Uterus (tissue), 4 donors: ENCODE data around the gene GATB. TPM values are rescaled to one million over a fixed set of nuclear protein-coding genes. Genes with fewer than 3 reads are reported as not detected.

Experiments used
- DNase-seq, 2 donors: peaks; one replicate each; pipeline ENCODE4 v3.0.0-alpha.2; 2019 to 2020
- H3K27ac ChIP-seq, 2 donors: fragments of 200-600 bp; sonication (generic); 1 replicate in 1 of 2; 2 replicates in 1 of 2; pipeline ENCODE4 v1.5.1; 2016 to 2018
- H3K27me3 ChIP-seq, 2 donors: fragments of 200-600 bp; sonication (generic); one replicate each; pipeline ENCODE4 v1.5.1; 2018 to 2019; ENCODE audit warnings: control low read depth in 1 of 2
- H3K36me3 ChIP-seq, 2 donors: fragments of 200-600 bp; sonication (generic); one replicate each; pipeline ENCODE4 v1.5.1; 2019; ENCODE audit warnings: control low read depth in 1 of 2
- H3K4me1 ChIP-seq, 2 donors: fragments of 200-600 bp; sonication (generic); one replicate each; pipeline ENCODE4 v1.5.1; 2018 to 2019; ENCODE audit warnings: control low read depth in 1 of 2
- H3K4me3 ChIP-seq, 2 donors: fragments of 200-600 bp; sonication (generic); 1 replicate in 1 of 2; 2 replicates in 1 of 2; pipeline ENCODE4 v1.5.1; 2018 to 2019; ENCODE audit warnings: mild to moderate bottlenecking in 1 of 2
- H3K9me3 ChIP-seq, 2 donors: fragments of 200-600 bp; sonication (generic); one replicate each; pipeline ENCODE4 v1.5.1; 2019; ENCODE audit warnings: control low read depth in 1 of 2
- POLR2A ChIP-seq, 2 donors: fragments of 450-650 bp; IDR thresholded peaks; one replicate each; pipeline ENCODE4 v1.6.1; 2016; ENCODE audit warnings: antibody characterized with exemption in 2 of 2, mild to moderate bottlenecking in 1 of 2, moderate library complexity in 1 of 2
- intact Hi-C: fragments of 100-400 bp; cut with DNase I; formaldehyde crosslinking; loops from one replicate; pipeline ENCODE4 v1.15.1; 2023; ENCODE audit warnings: low total_unique reads
- total RNA-seq, 4 donors: library from RNA; depleted of rRNA in 3 of 4; stranded (reverse); fragments of >200 nt in 3 of 4; gene quantifications; one replicate each; pipeline versions ENCODE4 v1.1.0 to v1.2.4, GENCODE V29; 2014 to 2023
- TF ChIP-seq, protein P1 (sequence below), 4 experiments: fragments of 200-600 bp in 2 of 4; fragments of 450-650 bp in 2 of 4; sonication (generic) in 2 of 4; IDR thresholded peaks; one replicate each; pipeline ENCODE4 v1.5.1; 2016 to 2019; ENCODE audit warnings: antibody characterized with exemption in 4 of 4, mild to moderate bottlenecking in 2 of 4, moderate library complexity in 1 of 4
- donor health status: DM: yes; HTN: yes; CAD: no.

Gene GATB
- total RNA-seq, 4 donors from 2014 or later = 2.8 to 31.5 (median 12.4) TPM

DNA sequence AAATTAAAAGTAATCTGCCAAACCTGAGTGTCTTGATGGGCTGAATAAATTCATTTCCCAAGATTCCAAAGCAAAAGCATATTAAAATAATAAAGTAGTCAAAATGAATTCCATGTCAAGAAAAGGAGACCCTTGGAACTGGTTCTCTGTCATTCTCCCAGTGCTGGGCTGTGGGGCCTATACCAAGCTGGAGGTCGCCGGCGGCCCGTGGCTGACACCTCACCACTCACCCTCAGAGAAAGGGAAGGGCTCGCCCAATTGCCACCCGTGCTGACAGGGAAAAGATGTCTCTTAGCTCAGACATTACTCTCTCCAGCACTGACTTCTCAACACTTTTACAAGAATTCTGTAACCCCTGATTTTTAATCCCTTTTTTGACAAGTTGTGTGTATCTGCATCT is 51.7 kb downstream of the GATB start:
- no peaks in the 10 kb centered on the region for H3K27me3 ChIP-seq
- no peaks in the 10 kb centered on the region for H3K4me1 ChIP-seq
- H3K4me3 ChIP-seq = no peak overlapping the region
- no peak overlapping the region for H3K27ac ChIP-seq
- no peaks in the 10 kb centered on the region for H3K36me3 ChIP-seq
- TF ChIP-seq POLR2A (IDR thresholded peaks at IDR 0.05) = no peak
- TF ChIP-seq, protein P1, sequence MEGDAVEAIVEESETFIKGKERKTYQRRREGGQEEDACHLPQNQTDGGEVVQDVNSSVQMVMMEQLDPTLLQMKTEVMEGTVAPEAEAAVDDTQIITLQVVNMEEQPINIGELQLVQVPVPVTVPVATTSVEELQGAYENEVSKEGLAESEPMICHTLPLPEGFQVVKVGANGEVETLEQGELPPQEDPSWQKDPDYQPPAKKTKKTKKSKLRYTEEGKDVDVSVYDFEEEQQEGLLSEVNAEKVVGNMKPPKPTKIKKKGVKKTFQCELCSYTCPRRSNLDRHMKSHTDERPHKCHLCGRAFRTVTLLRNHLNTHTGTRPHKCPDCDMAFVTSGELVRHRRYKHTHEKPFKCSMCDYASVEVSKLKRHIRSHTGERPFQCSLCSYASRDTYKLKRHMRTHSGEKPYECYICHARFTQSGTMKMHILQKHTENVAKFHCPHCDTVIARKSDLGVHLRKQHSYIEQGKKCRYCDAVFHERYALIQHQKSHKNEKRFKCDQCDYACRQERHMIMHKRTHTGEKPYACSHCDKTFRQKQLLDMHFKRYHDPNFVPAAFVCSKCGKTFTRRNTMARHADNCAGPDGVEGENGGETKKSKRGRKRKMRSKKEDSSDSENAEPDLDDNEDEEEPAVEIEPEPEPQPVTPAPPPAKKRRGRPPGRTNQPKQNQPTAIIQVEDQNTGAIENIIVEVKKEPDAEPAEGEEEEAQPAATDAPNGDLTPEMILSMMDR (IDR thresholded peaks at IDR 0.05) = no peak
- H3K9me3 ChIP-seq = no peaks in the 10 kb centered on the region
- DNase-seq = no peak
- intact Hi-C loops = no loop called here

DNA sequence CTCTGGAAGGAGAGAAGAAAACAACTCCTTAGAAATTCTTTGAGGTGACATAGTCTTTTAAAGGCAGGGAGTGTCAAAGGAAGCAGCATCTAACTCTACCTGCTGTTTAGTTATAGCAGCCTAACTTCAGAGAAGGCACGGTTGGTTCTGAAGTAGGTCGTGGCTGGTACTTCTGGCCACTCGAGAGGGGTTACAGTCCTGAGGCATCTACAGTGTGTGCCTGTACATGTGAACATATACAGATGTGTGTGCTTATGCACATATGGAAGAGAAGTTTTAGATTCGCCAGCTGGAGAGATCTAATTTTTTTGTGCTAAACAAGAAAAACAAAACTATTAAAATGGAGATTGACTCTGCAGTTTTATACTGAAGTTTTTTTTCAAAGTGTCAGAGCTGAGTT is 52.7 kb downstream of the GATB start:
- no peak overlapping the region for H3K27ac ChIP-seq
- intact Hi-C loops = no loop called here
- no peaks in the 10 kb centered on the region for H3K27me3 ChIP-seq
- DNase-seq = no peak
- TF ChIP-seq, protein P1 (IDR thresholded peaks at IDR 0.05) = no peak
- no peak for TF ChIP-seq POLR2A (IDR thresholded peaks at IDR 0.05)
- H3K4me1 ChIP-seq = no peaks in the 10 kb centered on the region
- no peak overlapping the region for H3K4me3 ChIP-seq
- H3K36me3 ChIP-seq = no peaks in the 10 kb centered on the region
- no peaks in the 10 kb centered on the region for H3K9me3 ChIP-seq

DNA sequence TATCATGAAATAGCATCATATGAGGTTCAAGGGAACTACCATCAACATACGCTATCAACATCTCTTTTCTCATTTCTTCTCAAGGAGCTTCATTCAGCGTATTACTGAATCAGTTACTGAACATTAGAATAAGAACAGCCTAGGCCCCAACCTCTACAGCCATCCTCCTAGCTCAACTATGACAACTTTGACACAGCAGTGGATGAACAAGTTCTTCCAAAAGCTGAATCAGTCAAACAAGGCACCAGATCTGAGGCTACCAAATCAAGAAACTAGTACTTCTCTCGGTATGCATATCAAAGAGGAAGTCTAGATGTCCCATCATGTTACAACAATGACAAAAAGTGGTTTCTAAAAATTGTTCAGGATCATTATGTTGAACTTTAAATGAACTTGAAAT is 57.4 kb downstream of the GATB start:
- TF ChIP-seq POLR2A (IDR thresholded peaks at IDR 0.05) = no peak
- TF ChIP-seq, protein P1 (IDR thresholded peaks at IDR 0.05) = no peak
- intact Hi-C loops = no loop called here
- Histone ChIP-seq H3K4me3 (no peak overlapping the region), H3K4me1 (no peaks in the 10 kb centered on the region), H3K36me3 (no peaks in the 10 kb centered on the region), H3K9me3 (no peaks in the 10 kb centered on the region), H3K27me3 (no peaks in the 10 kb centered on the region), H3K27ac (no peak overlapping the region)
- DNase-seq = no peak

GRCh38 chr4:151702256-151702655 is 58.6 kb downstream of the GATB start:
- H3K27ac ChIP-seq = no peak overlapping the region
- no peak for DNase-seq
- intact Hi-C loops = no loop called here
- TF ChIP-seq, protein P1 (IDR thresholded peaks at IDR 0.05) = no peak
- no peak for TF ChIP-seq POLR2A (IDR thresholded peaks at IDR 0.05)
- no peaks in the 10 kb centered on the region for H3K9me3 ChIP-seq
- no peaks in the 10 kb centered on the region for H3K27me3 ChIP-seq
- no peaks in the 10 kb centered on the region for H3K36me3 ChIP-seq
- H3K4me1 ChIP-seq = no peaks in the 10 kb centered on the region
- H3K4me3 ChIP-seq = no peak overlapping the region

- TF ChIP-seq POLR2A (IDR thresholded peaks at IDR 0.05) = no peak
- TF ChIP-seq, protein P1 (IDR thresholded peaks at IDR 0.05) = no peak
- Histone ChIP-seq H3K9me3 (no peaks in the 10 kb centered on the region), H3K27me3 (no peaks in the 10 kb centered on the region), H3K27ac (no peak overlapping the region), H3K4me3 (no peak overlapping the region), H3K4me1 (no peaks in the 10 kb centered on the region), H3K36me3 (no peaks in the 10 kb centered on the region)
- DNase-seq = no peak
- intact Hi-C loops = no loop called here
Observed at GRCh38 chr4:151700566-151701316, 60.1 kb downstream of the GATB start.
